HepG2 (cell line): ENCODE results near the gene PALM3. TPM values are rescaled to one million over a fixed set of nuclear protein-coding genes. Genes with fewer than 3 reads are reported as not detected.

Experiments
- ATAD3A ChIP-seq: sonication (generic); formaldehyde crosslinking; IDR thresholded peaks from 2 replicates; pipeline ENCODE4 v1.4.0; 2020; ENCODE audit warnings: missing genetic modification reagents
- BHLHE40 ChIP-seq: IDR thresholded peaks from 2 replicates; pipeline ENCODE4 v1.6.1; 2011; ENCODE audit warnings: low read length, improper control_type of control experiment
- BRCA1 ChIP-seq: sonication (generic); formaldehyde crosslinking; IDR thresholded peaks from 2 replicates; pipeline ENCODE4 v1.4.0; 2020; ENCODE audit warnings: missing genetic modification reagents
- E2F1 ChIP-seq: sonication (generic); formaldehyde crosslinking; IDR thresholded peaks from 2 replicates; pipeline ENCODE4 v1.5.0; 2020; ENCODE audit warnings: missing genetic modification reagents
- HES4 ChIP-seq: sonication (generic); formaldehyde crosslinking; IDR thresholded peaks from 2 replicates; pipeline ENCODE4 v1.9.0; 2021; ENCODE audit warnings: mild to moderate bottlenecking, missing genetic modification reagents, borderline replicate concordance
- IKZF4 ChIP-seq: sonication (generic); formaldehyde crosslinking; IDR thresholded peaks from 2 replicates; pipeline ENCODE4 v1.5.1; 2020; ENCODE audit warnings: borderline replicate concordance, mild to moderate bottlenecking, low read depth, missing genetic modification reagents; ENCODE audit errors: not compliant biosample characterization
- KLF13 ChIP-seq: sonication (generic); formaldehyde crosslinking; IDR thresholded peaks from 2 replicates; pipeline ENCODE4 v1.4.0; 2020; ENCODE audit warnings: mild to moderate bottlenecking, missing genetic modification reagents
- MIER2 ChIP-seq: IDR thresholded peaks from 2 replicates; pipeline ENCODE4 v1.6.1; 2016; ENCODE audit warnings: missing biosample characterization, missing genetic modification reagents
- MLX ChIP-seq: IDR thresholded peaks from 2 replicates; pipeline ENCODE4 v1.6.1; 2016
- NFKB2 ChIP-seq: sonication (generic); formaldehyde crosslinking; IDR thresholded peaks from 2 replicates; pipeline ENCODE4 v1.4.0; 2020; ENCODE audit warnings: missing genetic modification reagents, borderline replicate concordance
- POGK ChIP-seq: sonication (generic); formaldehyde crosslinking; conservative IDR thresholded peaks from 2 replicates; pipeline ENCODE4 v1.8.0; 2022; ENCODE audit warnings: mild to moderate bottlenecking, moderate library complexity, missing genetic modification reagents
- POGZ ChIP-seq: sonication (generic); formaldehyde crosslinking; IDR thresholded peaks from 2 replicates; pipeline ENCODE4 v1.4.0; 2020; ENCODE audit warnings: mild to moderate bottlenecking, missing genetic modification reagents
- SALL2 ChIP-seq: sonication (generic); formaldehyde crosslinking; IDR thresholded peaks from 2 replicates; pipeline ENCODE4 v1.8.1; 2023; ENCODE audit warnings: mild to moderate bottlenecking, missing genetic modification reagents, inconsistent platforms
- STAT5B ChIP-seq: sonication (generic); formaldehyde crosslinking; IDR thresholded peaks from 2 replicates; pipeline ENCODE4 v1.4.0; 2020; ENCODE audit warnings: missing genetic modification reagents
- TFDP1 ChIP-seq: IDR thresholded peaks from 2 replicates; pipeline ENCODE4 v1.6.1; 2016; ENCODE audit warnings: missing compliant biosample characterization, missing genetic modification reagents, borderline replicate concordance
- XRCC5 ChIP-seq: fragments of 200-400 bp; formaldehyde crosslinking; optimal IDR thresholded peaks from 2 replicates; pipeline ENCODE3; 2017; ENCODE audit warnings: mild to moderate bottlenecking, low read length
- ZNF275 ChIP-seq: sonication (generic); formaldehyde crosslinking; IDR thresholded peaks from 2 replicates; pipeline ENCODE4 v1.8.0; 2022; ENCODE audit warnings: missing genetic modification reagents, mild to moderate bottlenecking, inconsistent platforms, borderline replicate concordance
- ZNF280B ChIP-seq: sonication (generic); formaldehyde crosslinking; IDR thresholded peaks from 2 replicates; pipeline ENCODE4 v1.5.0; 2020; ENCODE audit warnings: missing genetic modification reagents, mild to moderate bottlenecking, borderline replicate concordance
- ZNF414 ChIP-seq: sonication (generic); formaldehyde crosslinking; IDR thresholded peaks from 2 replicates; pipeline ENCODE4 v1.5.0; 2020; ENCODE audit warnings: missing genetic modification reagents
- ZNF543 ChIP-seq: sonication (generic); formaldehyde crosslinking; IDR thresholded peaks from 2 replicates; pipeline ENCODE4 v1.4.0; 2020; ENCODE audit warnings: mild to moderate bottlenecking, missing genetic modification reagents
- ZNF562 ChIP-seq: sonication (generic); formaldehyde crosslinking; IDR thresholded peaks from 2 replicates; pipeline ENCODE4 v1.8.0; 2022; ENCODE audit warnings: missing genetic modification reagents, borderline replicate concordance
- ZNF672 ChIP-seq: sonication (generic); formaldehyde crosslinking; IDR thresholded peaks from 2 replicates; pipeline ENCODE4 v1.8.1; 2022; ENCODE audit warnings: missing genetic modification reagents
- polyA plus RNA-seq, 8 experiments: library from polyadenylated mRNA; depleted of rRNA in 3 of 8; stranded (reverse) in 7 of 8; unstranded in 1 of 8; fragments of >200 nt; fragmentation: Illumina TruSeq in 4 of 8; extraction: Trizol in 4 of 8; gene quantifications; 2 replicates each; pipeline versions ENCODE4 v1.2.1 to v1.2.3, GENCODE V29; 2011 to 2016; ENCODE audit warnings: low read depth in 4 of 8, missing spikeins in 1 of 8, mixed read lengths in 1 of 8; ENCODE audit not compliant: insufficient read depth in 1 of 8
- total RNA-seq, 5 experiments: library from RNA; depleted of rRNA; stranded (reverse); fragments of >200 nt; fragmentation: Illumina TruSeq; extraction: Trizol; gene quantifications; 2 replicates each; pipeline ENCODE4 v1.2.3, GENCODE V29; 2016; ENCODE audit warnings: low read depth in 1 of 5

PALM3 gene
- total and polyA plus RNA-seq, 2 of the 13 experiments (the other 11 are each of a cell fraction or from before 2014, with no cell fraction given), result 0.79 to 2.4 TPM

- TF ChIP-seq HES4 (CRISPR knock-in tag) (no peak), SALL2 (CRISPR knock-in tag) (no peak), ZNF414 (CRISPR knock-in tag) (0 out of 2 replicates have a peak, but pooled peaks have one; percentile 46), ZNF280B (CRISPR knock-in tag) (no peak), POGZ (CRISPR knock-in tag) (no peak), XRCC5 (peak; percentile 15), MIER2 (CRISPR knock-in tag) (no peak), TFDP1 (CRISPR knock-in tag) (0 out of 2 replicates have a peak, but pooled peaks have one; percentile 4), BRCA1 (CRISPR knock-in tag) (no peak), ZNF543 (CRISPR knock-in tag) (no peak), NFKB2 (CRISPR knock-in tag) (no peak), IKZF4 (CRISPR knock-in tag) (no peak), KLF13 (CRISPR knock-in tag) (no peak), POGK (CRISPR knock-in tag) (no peak), ZNF275 (CRISPR knock-in tag) (no peak), BHLHE40 (no peak), ZNF672 (no peak), E2F1 (CRISPR knock-in tag) (no peak), MLX (CRISPR knock-in tag) (0 out of 2 replicates have a peak, but pooled peaks have one; percentile 32), ATAD3A (no peak), ZNF562 (no peak), STAT5B (CRISPR knock-in tag) (no peak)
These were observed 661 bp downstream of the PALM3 start (continued) for GRCh38 chr19:14061081-14061749.
